Activated naive CD8-positive, alpha-beta T cell treated with anti-CD3 and anti-CD28 coated beads, Interleukin-2, amount 10 ng/mL, durations not matched to agents 7 days and 5 days (primary cell): Measurements from ENCODE around the gene RORC. TPM values are rescaled to one million over a fixed set of nuclear protein-coding genes. Genes with fewer than 3 reads are reported as not detected.
A peak's percentile ranks its signal among the peaks of the same experiment; 100 is the strongest.

Source experiments
- ATAC-seq: fragments of 150-1000 bp; cut with Tn5 transposase; one replicate; pipeline ENCODE4 v1.10.0; 2021; ENCODE audit warnings: low read depth, moderate library complexity
- POLR2A ChIA-PET: fragments of 350-600 bp; sonication (Branson Sonifier 250); formaldehyde crosslinking; loops from one replicate; lab custom pipeline; 2021; ENCODE audit warnings: antibody characterized with exemption; lab: Charles Lee
- DNase-seq: peaks from one replicate; pipeline ENCODE4 v3.0.0; 2021
- H3K27ac Mint-ChIP-seq: one replicate; pipeline ENCODE4 v1.8.0; 2022; ENCODE audit warnings: mild to moderate bottlenecking, mixed read lengths
- H3K27me3 Mint-ChIP-seq: one replicate; pipeline ENCODE4 v1.8.0; 2022; ENCODE audit warnings: mild to moderate bottlenecking, moderate library complexity, mixed read lengths
- H3K36me3 Mint-ChIP-seq: one replicate; pipeline ENCODE4 v1.8.0; 2021; ENCODE audit warnings: mild to moderate bottlenecking, mixed read lengths
- H3K4me1 Mint-ChIP-seq: one replicate; pipeline ENCODE4 v1.8.0; 2021; ENCODE audit warnings: mixed read lengths
- H3K4me3 Mint-ChIP-seq: one replicate; pipeline ENCODE4 v1.8.0; 2022; ENCODE audit warnings: mild to moderate bottlenecking, moderate library complexity, mixed read lengths
- H3K9me3 Mint-ChIP-seq: one replicate; pipeline ENCODE4 v1.8.0; 2021; ENCODE audit warnings: mixed read lengths
- total RNA-seq, 2 experiments: library from RNA; stranded (reverse); gene quantifications; one replicate each; pipeline ENCODE4 v1.2.3, GENCODE V29; 2021

The RORC gene
- total RNA-seq, 2 experiments from 2014 or later = 1.2 to 1.4 TPM

DNA sequence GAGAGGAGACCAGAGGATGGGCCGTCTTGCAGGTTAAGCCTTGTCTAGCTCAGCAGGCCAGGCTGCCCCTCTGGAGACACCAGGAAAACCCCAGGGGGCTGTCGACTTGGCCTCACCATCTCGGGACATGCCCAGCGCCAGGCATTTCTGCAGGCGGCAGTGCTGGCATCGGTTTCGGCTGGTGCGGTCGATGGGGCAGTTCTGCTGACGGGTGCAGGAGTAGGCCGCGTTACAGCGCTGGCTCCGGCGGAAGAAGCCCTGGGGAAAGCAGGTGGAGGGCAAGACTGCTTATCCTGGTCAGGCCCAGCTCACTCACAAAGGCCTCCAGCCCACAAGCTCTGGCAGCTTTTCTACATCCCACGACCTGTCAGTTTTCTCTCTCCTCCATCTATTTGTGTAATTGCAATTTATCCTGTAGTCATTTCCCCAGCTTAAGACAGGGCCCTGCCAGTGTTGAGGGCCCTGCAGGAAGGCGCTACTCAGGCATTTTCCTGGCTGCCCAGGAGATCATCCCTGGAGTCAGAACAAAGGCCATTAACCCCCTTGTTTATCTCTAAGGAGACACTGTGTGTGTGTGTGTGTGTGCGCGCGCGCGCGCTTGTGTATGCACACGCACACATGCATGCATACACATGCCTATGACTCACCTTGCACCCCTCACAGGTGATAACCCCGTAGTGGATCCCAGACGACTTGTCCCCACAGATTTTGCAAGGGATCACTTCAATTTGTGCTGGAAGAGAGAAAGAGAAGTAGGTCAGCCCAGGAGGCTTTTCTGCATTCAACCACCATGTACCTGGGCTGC is 14.9 kb downstream of the RORC start:
- ATAC-seq = no peak
- Mint-ChIP-seq H3K9me3 (no peaks in the 10 kb centered on the region), H3K27ac (no peak overlapping the region), H3K36me3 (no peaks in the 10 kb centered on the region), H3K27me3 (peaks cover 2% of the 10 kb centered on the region), H3K4me1 (peaks cover 31% of the 10 kb centered on the region), H3K4me3 (no peak overlapping the region)
- DNase-seq = no peak
- POLR2A ChIA-PET = interaction anchor here (0.9 kb wide), 1 partner anchor 27 kb away, joined by 4 read pairs; no protein-coding TSS in a partner anchor

DNA sequence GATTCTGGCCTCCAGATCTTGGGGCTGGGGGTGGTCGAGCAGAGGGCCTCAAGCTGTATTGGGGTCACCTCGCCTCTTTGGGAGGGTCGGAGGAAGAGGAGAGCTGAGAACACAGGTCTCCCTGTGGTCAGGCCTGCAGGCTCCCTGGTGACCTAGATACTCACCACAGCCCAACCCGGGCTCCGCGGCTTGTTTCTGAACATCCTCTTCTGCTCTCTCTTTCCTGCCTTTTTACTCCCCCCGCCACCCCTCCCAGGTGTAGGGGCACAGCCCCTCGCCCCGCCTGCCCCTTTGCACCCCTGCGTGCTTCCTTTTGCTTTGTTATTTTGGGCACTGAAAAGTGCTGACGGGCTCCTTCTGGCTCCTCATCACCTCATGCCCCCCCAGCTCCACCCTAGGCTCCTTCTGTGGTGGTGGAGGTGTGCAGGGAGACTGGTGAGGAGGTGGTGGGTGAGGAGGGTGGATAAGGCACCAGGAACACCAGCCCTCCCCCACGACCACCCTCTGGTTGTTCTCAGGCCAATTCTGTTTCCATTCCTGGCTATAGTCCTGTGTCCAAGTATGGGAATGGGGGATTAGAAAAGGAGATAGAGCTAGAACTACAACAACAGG is 15.8 kb downstream of the RORC start:
- Mint-ChIP-seq H3K4me3 (peak overlapping the region; percentile 50), H3K9me3 (no peaks in the 10 kb centered on the region)
- POLR2A ChIA-PET = interaction anchor here (0.9 to 1.3 kb wide), 3 partner anchors 9 to 27 kb away, joined by 3 to 4 read pairs (median 3); no protein-coding TSS in a partner anchor

DNA sequence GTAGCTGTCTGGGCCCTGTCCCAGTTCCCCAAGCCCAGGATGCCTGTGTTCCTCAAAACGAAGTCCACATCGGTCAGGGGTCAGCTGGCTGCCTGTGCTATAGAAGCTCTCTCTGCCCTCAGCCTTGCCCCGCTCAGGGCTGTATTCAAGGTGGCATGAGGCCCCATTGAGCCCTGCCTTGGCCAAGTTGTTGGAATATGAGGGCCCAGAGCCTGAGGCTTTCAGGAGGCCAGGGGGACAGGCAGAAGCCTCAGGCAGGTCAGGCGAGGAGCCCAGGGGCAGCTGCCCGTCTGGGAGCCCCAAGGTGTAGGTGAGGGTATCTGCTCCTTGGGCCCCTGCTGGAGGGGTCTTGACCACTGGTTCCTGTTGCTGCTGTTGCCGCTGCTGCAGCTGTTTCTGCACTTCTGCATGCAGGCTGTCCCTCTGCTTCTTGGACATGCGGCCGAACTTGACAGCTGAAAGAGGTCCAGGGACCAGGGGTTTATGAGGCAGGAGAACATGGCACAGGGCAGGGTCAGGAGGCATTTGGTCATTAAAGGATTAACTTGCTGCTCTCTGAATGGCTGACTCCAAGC is 16.5 kb downstream of the RORC start:
- Mint-ChIP-seq H3K9me3 (no peaks in the 10 kb centered on the region), H3K27ac (peak overlapping the region; percentile 35), H3K4me3 (peak overlapping the region; percentile 8), H3K36me3 (no peaks in the 10 kb centered on the region), H3K27me3 (peaks cover 5% of the 10 kb centered on the region), H3K4me1 (peaks cover 21% of the 10 kb centered on the region)
- DNase-seq = no peak
- POLR2A ChIA-PET = interaction anchor here (1.0 to 1.3 kb wide), 2 partner anchors 8 to 10 kb away, joined by 3 read pairs; no protein-coding TSS in a partner anchor
- ATAC-seq = no peak

More for the DNA sequence above, 15.8 kb downstream of the RORC start:
- DNase-seq = peak; percentile 60
- ATAC-seq = peak; percentile 84
- H3K27me3 Mint-ChIP-seq = peaks cover 2% of the 10 kb centered on the region
- H3K36me3 Mint-ChIP-seq = no peaks in the 10 kb centered on the region
- H3K4me1 Mint-ChIP-seq = peaks cover 24% of the 10 kb centered on the region
- H3K27ac Mint-ChIP-seq = peak overlapping the region; percentile 35

- H3K27me3 Mint-ChIP-seq = peaks cover 7% of the 10 kb centered on the region
- DNase-seq = no peak
- H3K27ac Mint-ChIP-seq = no peak overlapping the region
- H3K4me1 Mint-ChIP-seq = peaks cover 21% of the 10 kb centered on the region
- H3K4me3 Mint-ChIP-seq = no peak overlapping the region
- ATAC-seq = no peak
- H3K9me3 Mint-ChIP-seq = no peaks in the 10 kb centered on the region
- POLR2A ChIA-PET = no interaction called here
- no peaks in the 10 kb centered on the region for H3K36me3 Mint-ChIP-seq
Measured at GRCh38 chr1:151814426-151814825, 17.2 kb downstream of the RORC start.

- no peaks in the 10 kb centered on the region for H3K9me3 Mint-ChIP-seq
- POLR2A ChIA-PET = no interaction called here
- H3K36me3 Mint-ChIP-seq = no peaks in the 10 kb centered on the region
- H3K27me3 Mint-ChIP-seq = peaks cover 8% of the 10 kb centered on the region
- DNase-seq = no peak
- H3K4me1 Mint-ChIP-seq = peaks cover 21% of the 10 kb centered on the region
- no peak overlapping the region for H3K27ac Mint-ChIP-seq
- ATAC-seq = no peak
- H3K4me3 Mint-ChIP-seq = no peak overlapping the region
Measured at GRCh38 chr1:151813271-151813977, 18.2 kb downstream of the RORC start.

- no peaks in the 10 kb centered on the region for H3K36me3 Mint-ChIP-seq
- peaks cover 18% of the 10 kb centered on the region for H3K27me3 Mint-ChIP-seq
- no peak overlapping the region for H3K27ac Mint-ChIP-seq
- H3K4me3 Mint-ChIP-seq = no peak overlapping the region
- H3K9me3 Mint-ChIP-seq = no peaks in the 10 kb centered on the region
- no peak for ATAC-seq
- POLR2A ChIA-PET = no interaction called here
- H3K4me1 Mint-ChIP-seq = peaks cover 16% of the 10 kb centered on the region
- DNase-seq = no peak
Measured at GRCh38 chr1:151811181-151811580, 20.4 kb downstream of the RORC start.

DNA sequence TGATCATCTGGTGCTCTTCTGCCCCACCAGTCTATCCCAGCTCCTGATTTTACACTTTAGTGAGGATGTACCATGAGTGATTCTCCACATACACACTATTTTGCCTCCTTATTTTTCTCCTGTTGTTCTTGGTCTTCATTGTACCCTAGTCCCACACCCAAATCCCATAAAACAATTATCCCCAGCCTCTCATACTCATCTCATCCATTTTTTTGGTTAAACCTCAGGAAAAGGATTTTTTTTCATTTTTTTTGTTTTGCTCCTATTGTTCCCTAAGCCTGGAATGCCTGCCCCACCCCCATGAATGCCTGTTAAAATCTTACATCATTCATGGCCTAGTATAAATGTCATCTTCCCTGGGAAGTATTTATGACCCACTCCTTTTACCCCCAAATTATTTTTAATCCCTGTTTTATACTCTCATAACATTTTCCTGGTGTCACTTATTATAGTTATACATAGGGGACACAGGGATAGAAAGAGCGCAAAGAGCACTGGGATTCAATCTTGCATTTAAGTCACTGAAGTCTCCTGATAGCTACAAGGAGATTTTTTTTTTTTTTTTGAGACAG is 21.5 kb downstream of the RORC start:
- POLR2A ChIA-PET = no interaction called here
- H3K4me1 Mint-ChIP-seq = peaks cover 6% of the 10 kb centered on the region
- H3K9me3 Mint-ChIP-seq = no peaks in the 10 kb centered on the region
- no peak for DNase-seq
- H3K27me3 Mint-ChIP-seq = peaks cover 17% of the 10 kb centered on the region
- no peak overlapping the region for H3K4me3 Mint-ChIP-seq
- ATAC-seq = no peak
- no peaks in the 10 kb centered on the region for H3K36me3 Mint-ChIP-seq
- H3K27ac Mint-ChIP-seq = no peak overlapping the region

GRCh38 chr1:151809290-151809984 is 22.2 kb downstream of the RORC start:
- ATAC-seq = no peak
- Mint-ChIP-seq H3K4me3 (no peak overlapping the region), H3K36me3 (no peaks in the 10 kb centered on the region), H3K9me3 (no peaks in the 10 kb centered on the region), H3K4me1 (peaks cover 6% of the 10 kb centered on the region), H3K27me3 (peaks cover 18% of the 10 kb centered on the region), H3K27ac (no peak overlapping the region)
- DNase-seq = no peak
- POLR2A ChIA-PET = no interaction called here

- no peak for DNase-seq
- Mint-ChIP-seq H3K36me3 (no peaks in the 10 kb centered on the region), H3K4me1 (peaks cover 4% of the 10 kb centered on the region), H3K27ac (no peak overlapping the region), H3K27me3 (peaks cover 18% of the 10 kb centered on the region), H3K9me3 (no peaks in the 10 kb centered on the region), H3K4me3 (no peak overlapping the region)
- POLR2A ChIA-PET = no interaction called here
- no peak for ATAC-seq
Measured at GRCh38 chr1:151807766-151808165, 23.8 kb downstream of the RORC start.

- Mint-ChIP-seq H3K4me3 (no peak overlapping the region), H3K27ac (no peak overlapping the region), H3K4me1 (peaks cover 2% of the 10 kb centered on the region), H3K27me3 (peaks cover 18% of the 10 kb centered on the region), H3K9me3 (no peaks in the 10 kb centered on the region), H3K36me3 (no peaks in the 10 kb centered on the region)
- DNase-seq = no peak
- ATAC-seq = no peak
- POLR2A ChIA-PET = interaction anchor here (1.1 kb wide), 1 partner anchor 8 kb away, joined by 3 read pairs; no protein-coding TSS in a partner anchor
Measured at GRCh38 chr1:151807131-151807530, 24.5 kb downstream of the RORC start.

DNA sequence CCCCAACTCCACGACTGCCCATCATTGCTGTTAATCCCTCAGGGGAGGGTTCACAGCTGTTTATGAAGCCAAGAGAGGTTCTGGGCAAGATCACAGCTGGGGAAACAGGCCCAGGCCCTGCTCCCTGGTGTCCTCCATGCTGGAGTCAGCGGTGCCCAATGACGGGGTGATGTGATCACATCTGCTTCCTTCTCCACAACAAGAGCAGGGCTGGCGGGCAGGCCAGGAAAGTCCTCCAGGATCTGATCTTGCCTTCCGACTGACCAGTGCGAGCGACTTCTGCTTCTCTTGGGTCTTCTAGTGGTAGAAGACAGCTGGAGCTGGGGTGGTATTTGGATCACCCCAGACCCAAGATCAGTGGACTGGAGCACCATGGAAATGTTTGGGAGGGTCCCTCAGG is 25.4 kb downstream of the RORC start:
- H3K4me3 Mint-ChIP-seq = no peak overlapping the region
- no peaks in the 10 kb centered on the region for H3K9me3 Mint-ChIP-seq
- no peak for DNase-seq
- no peaks in the 10 kb centered on the region for H3K36me3 Mint-ChIP-seq
- POLR2A ChIA-PET = interaction anchor here (1.1 kb wide), 1 partner anchor 9 kb away, joined by 3 read pairs; no protein-coding TSS in a partner anchor
- no peak overlapping the region for H3K27ac Mint-ChIP-seq
- peaks cover 18% of the 10 kb centered on the region for H3K27me3 Mint-ChIP-seq
- peaks cover 2% of the 10 kb centered on the region for H3K4me1 Mint-ChIP-seq
- ATAC-seq = no peak

GRCh38 chr1:151805066-151805820 is 26.4 kb downstream of the RORC start, which contains the start of gene LINGO4:
TSS of gene LINGO4 (minus strand) at chr1:151805419. CDS start at chr1:151802704, 2,715 bp downstream.
- Mint-ChIP-seq H3K9me3 (no peaks in the 10 kb centered on the region), H3K27ac (no peak within 1 kb of the TSS), H3K4me3 (no peak within 1 kb of the TSS), H3K4me1 (peaks cover 5% of the 10 kb centered on the region), H3K27me3 (peaks cover 18% of the 10 kb centered on the region), H3K36me3 (no peaks in the 10 kb centered on the region)
- no peak for ATAC-seq
- POLR2A ChIA-PET = no interaction called here
- DNase-seq = no peak
